GM12892 (cell line): ENCODE results near the gene POLR2L.

Experiments
- POLR2A ChIP-seq: IDR thresholded peaks from 2 replicates; pipeline ENCODE4 v1.6.1; 2011; ENCODE audit warnings: low read depth, low read length, control low read depth
- POLR2AphosphoS5 ChIP-seq: IDR thresholded peaks from 2 replicates; pipeline ENCODE4 v1.6.1; 2011; ENCODE audit warnings: low read depth, low read length, control low read depth

- TF ChIP-seq POLR2A (no peak), POLR2AphosphoS5 (no peak)
Measured at GRCh38 chr11:846496-847098, 4.3 kb upstream of the POLR2L start.
